Sigmoid colon (tissue), 4 donors: ENCODE measurements around the gene SIPA1L2.

Source experiments
- EP300 ChIP-seq, 4 donors: sonication (generic); formaldehyde crosslinking; IDR thresholded peaks; one replicate each; pipeline ENCODE4 v1.6.1; 2017; ENCODE audit warnings: antibody characterized with exemption in 4 of 4
- POLR2A ChIP-seq, 2 donors: fragments of 450-650 bp; IDR thresholded peaks; one replicate each; pipeline ENCODE4 v1.6.1; 2016; ENCODE audit warnings: antibody characterized with exemption in 2 of 2, mild to moderate bottlenecking in 2 of 2, moderate library complexity in 2 of 2
- POLR2AphosphoS5 ChIP-seq, 4 donors: sonication (generic); formaldehyde crosslinking; IDR thresholded peaks; one replicate each; pipeline ENCODE4 v1.6.1; 2017; ENCODE audit warnings: antibody characterized with exemption in 4 of 4
- TF ChIP-seq, protein P1 (sequence below), 4 experiments: fragments of 450-650 bp in 3 of 4; fragments of 200-600 bp in 1 of 4; IDR thresholded peaks; one replicate each; pipeline ENCODE4 v1.5.1; 2016 to 2019; ENCODE audit warnings: antibody characterized with exemption in 4 of 4, mild to moderate bottlenecking in 3 of 4, moderate library complexity in 2 of 4

DNA sequence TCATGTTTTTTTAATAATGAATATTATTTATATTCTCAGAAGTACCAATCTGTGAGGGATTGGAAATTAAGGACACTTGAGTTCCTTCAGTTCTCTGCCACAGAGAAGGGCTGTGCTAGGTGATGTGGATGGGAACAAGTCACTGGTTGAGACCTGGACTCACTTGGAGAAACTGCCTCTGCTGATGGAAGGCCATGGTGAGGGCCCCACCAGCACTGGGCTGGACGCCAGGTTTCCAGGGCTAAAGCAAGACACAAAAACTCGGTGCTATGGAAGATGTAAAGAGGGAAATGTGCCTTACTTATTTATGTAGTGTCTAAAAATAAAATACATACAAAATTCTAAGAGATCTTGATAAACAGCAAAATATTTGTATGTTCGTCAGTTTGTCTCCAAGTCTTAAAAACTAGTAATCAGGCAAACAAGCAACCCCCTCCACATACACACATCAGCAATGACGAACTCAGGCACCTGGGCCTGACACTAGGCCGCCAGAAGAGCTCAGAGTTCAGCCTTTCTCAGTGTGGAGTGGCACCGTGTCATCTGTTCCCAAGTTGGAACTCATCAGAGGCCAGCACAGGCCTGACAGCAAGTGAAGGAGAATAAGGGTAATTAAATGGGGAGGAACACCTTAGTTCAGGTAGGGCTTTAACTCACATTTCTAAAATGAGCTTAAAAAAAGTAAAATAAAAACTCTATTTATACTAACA is 19.6 kb downstream of the SIPA1L2 start:
- TF ChIP-seq, protein P1, sequence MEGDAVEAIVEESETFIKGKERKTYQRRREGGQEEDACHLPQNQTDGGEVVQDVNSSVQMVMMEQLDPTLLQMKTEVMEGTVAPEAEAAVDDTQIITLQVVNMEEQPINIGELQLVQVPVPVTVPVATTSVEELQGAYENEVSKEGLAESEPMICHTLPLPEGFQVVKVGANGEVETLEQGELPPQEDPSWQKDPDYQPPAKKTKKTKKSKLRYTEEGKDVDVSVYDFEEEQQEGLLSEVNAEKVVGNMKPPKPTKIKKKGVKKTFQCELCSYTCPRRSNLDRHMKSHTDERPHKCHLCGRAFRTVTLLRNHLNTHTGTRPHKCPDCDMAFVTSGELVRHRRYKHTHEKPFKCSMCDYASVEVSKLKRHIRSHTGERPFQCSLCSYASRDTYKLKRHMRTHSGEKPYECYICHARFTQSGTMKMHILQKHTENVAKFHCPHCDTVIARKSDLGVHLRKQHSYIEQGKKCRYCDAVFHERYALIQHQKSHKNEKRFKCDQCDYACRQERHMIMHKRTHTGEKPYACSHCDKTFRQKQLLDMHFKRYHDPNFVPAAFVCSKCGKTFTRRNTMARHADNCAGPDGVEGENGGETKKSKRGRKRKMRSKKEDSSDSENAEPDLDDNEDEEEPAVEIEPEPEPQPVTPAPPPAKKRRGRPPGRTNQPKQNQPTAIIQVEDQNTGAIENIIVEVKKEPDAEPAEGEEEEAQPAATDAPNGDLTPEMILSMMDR (IDR thresholded peaks at IDR 0.05): no peak
- TF ChIP-seq POLR2AphosphoS5 (IDR thresholded peaks at IDR 0.05) (no peak), POLR2A (IDR thresholded peaks at IDR 0.05) (no peak), EP300 (IDR thresholded peaks at IDR 0.05) (no peak)
